ENCODE measurements around the gene FBXO48.

GRCh38 chr2:68463287-68463877 lies 3.7 kb downstream of the FBXO48 start:
- TF ChIP-seq EZH2phosphoT487 (IDR thresholded peaks at IDR 0.05), result no peak
- TF ChIP-seq CTCF (IDR thresholded peaks at IDR 0.05), result peak; percentile 86

Data from neural progenitor cell (in vitro differentiated cells).